HFFc6 (cell line): ENCODE data around the gene USP6NL. TPM values are rescaled to one million over a fixed set of nuclear protein-coding genes. Genes with fewer than 3 reads are reported as not detected.

Source experiments
- DNase-seq: peaks from one replicate; pipeline ENCODE4 v3.0.0-alpha.2; 2018
- H3K27ac Mint-ChIP-seq: 2 replicates; pipeline ENCODE4 v1.8.0; 2020; ENCODE audit warnings: mild to moderate bottlenecking, mixed read lengths
- H3K27me3 Mint-ChIP-seq: 2 replicates; pipeline ENCODE4 v1.8.0; 2021; ENCODE audit warnings: mild to moderate bottlenecking, moderate library complexity, mixed read lengths; ENCODE audit not compliant: insufficient read depth
- H3K36me3 Mint-ChIP-seq: 2 replicates; pipeline ENCODE4 v1.8.0; 2021; ENCODE audit warnings: low read depth, mixed read lengths
- H3K4me1 Mint-ChIP-seq: 2 replicates; pipeline ENCODE4 v1.8.0; 2020; ENCODE audit warnings: low read depth, mixed read lengths
- H3K4me3 Mint-ChIP-seq: 2 replicates; pipeline ENCODE4 v1.8.0; 2020; ENCODE audit warnings: mild to moderate bottlenecking, moderate library complexity, mixed read lengths
- H3K9me3 Mint-ChIP-seq: 2 replicates; pipeline ENCODE4 v1.8.0; 2020; ENCODE audit warnings: mild to moderate bottlenecking, mixed read lengths
- CTCF ChIP-seq: fragments of 200-600 bp; sonication (generic); IDR thresholded peaks from 2 replicates; pipeline ENCODE4 v1.5.0; 2021; ENCODE audit warnings: antibody characterized with exemption, mild to moderate bottlenecking
- total RNA-seq, 6 experiments: library from RNA; stranded (reverse); fragmentation: NEBNext Ultra II Directional; extraction: Animal tissue kit (Norgen Biotek cat#: 25700); gene quantifications; 2 replicates in 1 of 6; 3 replicates in 5 of 6; pipeline ENCODE4 v1.2.3, GENCODE V29; 2021

The USP6NL gene
- total RNA-seq, 6 experiments from 2014 or later, result 9.8 to 13.3 (median 11.8) TPM

DNA sequence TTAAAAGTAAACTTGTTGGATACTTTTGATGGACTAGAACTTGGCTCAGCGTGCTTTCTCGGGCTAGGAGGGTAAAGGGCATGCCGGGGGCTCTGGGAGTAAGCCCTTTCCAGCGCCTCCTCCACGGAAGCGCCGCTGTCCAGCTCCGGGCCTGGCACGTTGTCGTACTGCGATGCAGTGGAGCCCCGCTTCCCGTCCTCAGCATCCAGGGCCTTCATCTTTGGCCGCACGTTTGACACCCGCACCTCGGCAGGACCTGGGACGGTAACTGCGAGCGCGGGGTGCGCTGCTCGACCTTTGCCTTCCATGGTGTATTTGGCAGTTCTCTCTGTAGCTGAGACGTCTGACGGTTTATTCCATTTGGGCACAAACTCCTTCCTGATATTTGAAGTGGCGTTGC is 148.3 kb downstream of the USP6NL start:
- H3K27me3 Mint-ChIP-seq, result no peaks in the 10 kb centered on the region
- H3K27ac Mint-ChIP-seq, result no peak overlapping the region
- no peak overlapping the region for H3K4me3 Mint-ChIP-seq
- no peak for DNase-seq
- H3K9me3 Mint-ChIP-seq, result no peaks in the 10 kb centered on the region
- no peak for TF ChIP-seq CTCF
- peaks cover 5% of the 10 kb centered on the region; the same call in 1 of the 2 replicates for H3K36me3 Mint-ChIP-seq
- H3K4me1 Mint-ChIP-seq, result no peaks in the 10 kb centered on the region

DNA sequence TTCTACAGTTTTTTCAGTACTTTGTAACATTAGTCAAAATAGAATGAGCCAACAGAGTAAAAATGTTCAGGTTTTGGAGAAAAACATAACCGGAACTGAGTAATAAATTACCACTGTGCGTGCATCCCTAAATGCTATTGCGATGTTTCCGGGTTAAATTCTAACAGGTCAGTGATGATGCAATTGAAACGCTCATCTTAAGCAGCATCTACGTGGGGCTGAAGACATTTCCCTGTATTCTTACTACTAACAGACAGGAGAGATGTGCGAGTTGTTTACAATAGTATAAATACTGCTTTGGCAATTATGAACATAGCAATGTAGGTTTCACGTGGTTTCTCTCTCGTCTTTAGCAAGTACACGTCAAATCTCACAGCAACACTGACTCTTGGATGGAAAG is 149.4 kb downstream of the USP6NL start:
- Mint-ChIP-seq H3K4me3 (no peak overlapping the region), H3K4me1 (no peaks in the 10 kb centered on the region), H3K27ac (no peak overlapping the region), H3K9me3 (no peaks in the 10 kb centered on the region), H3K36me3 (peaks cover 5% of the 10 kb centered on the region; the same call in 1 of the 2 replicates), H3K27me3 (no peaks in the 10 kb centered on the region)
- no peak for TF ChIP-seq CTCF
- DNase-seq, result no peak

- Mint-ChIP-seq H3K4me3 (no peak overlapping the region), H3K4me1 (no peaks in the 10 kb centered on the region), H3K27ac (no peak overlapping the region), H3K9me3 (no peaks in the 10 kb centered on the region), H3K27me3 (no peaks in the 10 kb centered on the region), H3K36me3 (no peaks in the 10 kb centered on the region)
- TF ChIP-seq CTCF, result no peak
- no peak for DNase-seq
Observed at GRCh38 chr10:11457336-11457735, 154.1 kb downstream of the USP6NL start.

DNA sequence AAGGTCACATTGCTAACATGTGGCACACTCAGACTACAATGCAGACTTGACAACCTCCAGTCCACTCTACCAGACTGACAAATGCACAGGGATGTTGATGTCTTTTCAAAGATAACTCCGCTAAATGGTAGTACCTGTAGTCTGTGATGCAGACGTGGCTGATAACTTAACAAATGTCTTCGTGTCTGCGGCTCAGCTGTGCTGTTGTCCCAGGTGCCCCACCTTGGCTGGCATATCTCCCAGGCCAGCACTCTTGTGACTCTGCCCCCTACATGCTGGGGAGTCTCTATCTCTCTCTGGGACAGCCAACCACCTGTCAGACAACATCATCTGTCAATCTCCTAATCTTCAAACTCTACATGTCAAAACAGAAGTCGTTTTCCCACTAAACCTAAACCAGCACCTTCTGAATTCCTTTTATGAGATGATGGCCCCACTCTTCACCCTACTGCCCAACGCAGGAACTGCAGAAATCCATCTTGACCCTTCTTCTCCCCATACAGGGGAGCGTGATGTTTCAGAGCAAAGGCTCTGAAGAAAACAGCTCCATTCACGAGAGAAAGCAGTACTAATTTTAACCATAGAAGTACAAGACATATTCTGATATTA is 156.4 kb downstream of the USP6NL start:
- DNase-seq, result no peak
- Mint-ChIP-seq H3K9me3 (no peaks in the 10 kb centered on the region), H3K4me1 (no peaks in the 10 kb centered on the region), H3K4me3 (no peak overlapping the region), H3K27me3 (peaks cover 10% of the 10 kb centered on the region), H3K27ac (no peak overlapping the region), H3K36me3 (no peaks in the 10 kb centered on the region)
- TF ChIP-seq CTCF, result peak; percentile 43; the same call in 1 of the 2 replicates

GRCh38 chr10:11454160-11454559 is 157.3 kb downstream of the USP6NL start:
- H3K36me3 Mint-ChIP-seq, result no peaks in the 10 kb centered on the region
- no peak for DNase-seq
- H3K4me1 Mint-ChIP-seq, result no peaks in the 10 kb centered on the region
- H3K4me3 Mint-ChIP-seq, result no peak overlapping the region
- H3K9me3 Mint-ChIP-seq, result no peaks in the 10 kb centered on the region
- H3K27me3 Mint-ChIP-seq, result peaks cover 18% of the 10 kb centered on the region
- H3K27ac Mint-ChIP-seq, result no peak overlapping the region
- TF ChIP-seq CTCF, result no peak
